Measurements from ENCODE around the gene MAP7D1. TPM values are rescaled to one million over a fixed set of nuclear protein-coding genes. Genes with fewer than 3 reads are reported as not detected.

MAP7D1 gene
- total and polyA plus RNA-seq, 2 of the 13 experiments (the other 11 are each of a cell fraction or from before 2014, with no cell fraction given): 5.6 to 7.2 TPM

- TF ChIP-seq ZHX1 (CRISPR knock-in tag; IDR thresholded peaks at IDR 0.05; ENCODE audit: low read depth) (no peak), ISL2 (CRISPR knock-in tag; IDR thresholded peaks at IDR 0.05) (no peak), USF2 (IDR thresholded peaks at IDR 0.05; ENCODE audit: low read depth, low read length) (no peak), USF2 (CRISPR knock-in tag; IDR thresholded peaks at IDR 0.05; ENCODE audit: borderline replicate concordance) (no peak), ESRRA (CRISPR knock-in tag; IDR thresholded peaks at IDR 0.05; ENCODE audit: low read depth) (peak; percentile 40; the same call in 1 of the 2 replicates), RBAK (CRISPR knock-in tag; IDR thresholded peaks at IDR 0.05) (no peak)
Observed at GRCh38 chr1:36115200-36115669, 40.7 kb upstream of the MAP7D1 start (continued).

GRCh38 chr1:36115931-36116330 lies 40.0 kb upstream of the MAP7D1 start:
- intact Hi-C loops (cut with micrococcal nuclease; ENCODE audit: unreplicated experiment): no loop called here
- no TSS peak for BruUV-seq (replicated peaks)
- Histone ChIP-seq H4K20me1 (ENCODE audit: insufficient read depth, low read length) (no peaks in the 10 kb centered on the region), H2AFZ (ENCODE audit: low read length) (no peak overlapping the region), H3K27me3 (ENCODE audit: control insufficient read depth in 1 of 2, insufficient read depth in 2 of 2, low read length in 2 of 2) (peaks cover 4 to 23% of the 10 kb centered on the region in 2 experiments; a peak in 2 of 5 replicates), H3K27ac (ENCODE audit: extremely low read length, insufficient read depth, low read length) (no peak overlapping the region), H3K79me2 (ENCODE audit: insufficient read depth, low read length) (no peaks in the 10 kb centered on the region), H3K4me3 (replicated peaks in 1 of 3; ENCODE audit: insufficient read depth in 1 of 3, low read depth in 2 of 3, low read length in 3 of 3) (no peak overlapping the region), H3K9ac (ENCODE audit: insufficient read depth, low read depth, low read length) (no peak overlapping the region), H3K4me1 (ENCODE audit: insufficient read depth, low read length) (peaks cover 41% of the 10 kb centered on the region), H3K4me2 (ENCODE audit: low read depth, low read length) (peak overlapping the region; percentile 91; the same call in 1 of the 2 replicates), H3K9me3 (ENCODE audit: low read length) (no peaks in the 10 kb centered on the region), H3K36me3 (replicated peaks in 1 of 2; ENCODE audit: control insufficient read depth in 1 of 2, insufficient read depth in 2 of 2, low read length in 2 of 2) (no peaks in the 10 kb centered on the region)
- no peak for ATAC-seq
- 38% methylated on average over 5 of the region's 5 CpGs for WGBS (ENCODE audit: low lambda C conversion rate)
- DNase-seq (ENCODE audit: low spot score): no peak
- ChIA-PET CTCF (ENCODE audit: low intra/inter-chr PET ratio, low total read pairs) (no interaction called here), POLR2A (interaction anchor here (1.2 to 1.9 kb wide), 4 partner anchors 9 to 191 kb away, joined by 3 to 7 read pairs (median 5); no protein-coding TSS in a partner anchor)
- in situ Hi-C loops (cut with HindIII; ENCODE audit: extremely low pct_ligation_motif_present, low pct_unique_long_range_greater_than_20kb): no loop called here
- TF ChIP-seq TIGD3 (CRISPR knock-in tag; IDR thresholded peaks at IDR 0.05; ENCODE audit: borderline replicate concordance): no peak
- TF ChIP-seq ZC3H13 (CRISPR knock-in tag; IDR thresholded peaks at IDR 0.05): no peak
- no peak for TF ChIP-seq REPIN1 (CRISPR knock-in tag; IDR thresholded peaks at IDR 0.05; ENCODE audit: borderline replicate concordance, low read depth)
- TF ChIP-seq SP2 (CRISPR knock-in tag; IDR thresholded peaks at IDR 0.05): no peak
- no peak for TF ChIP-seq FOXA1 (IDR thresholded peaks at IDR 0.05)
- TF ChIP-seq FOXA1 (CRISPR knock-in tag; IDR thresholded peaks at IDR 0.05): no peak
- no peak for TF ChIP-seq GPN1 (CRISPR knock-in tag; IDR thresholded peaks at IDR 0.05; ENCODE audit: borderline replicate concordance)
- FAIRE-seq: no peak
